ENCODE measurements around the gene ABHD2. TPM values are rescaled to one million over a fixed set of nuclear protein-coding genes. Genes with fewer than 3 reads are reported as not detected.

Gene ABHD2
- total RNA-seq, 1 experiment from 2014 or later: 15.6 TPM

GRCh38 chr15:89075846-89076245 lies 12.4 kb upstream of the ABHD2 start:
- Histone ChIP-seq H3K14ac (ENCODE audit: insufficient read depth, low read length) (no peak overlapping the region), H3K27me3 (ENCODE audit: insufficient read depth, low read length) (no peaks in the 10 kb centered on the region), H4K91ac (ENCODE audit: insufficient read length, low read depth, low read length) (no peak overlapping the region), H3K4ac (ENCODE audit: low read depth, low read length) (no peak overlapping the region), H3K18ac (ENCODE audit: insufficient read length, low read depth, low read length) (no peak overlapping the region), H3K4me1 (ENCODE audit: insufficient read depth, low read length) (no peaks in the 10 kb centered on the region), H3K23ac (ENCODE audit: insufficient read length, low read depth, low read length) (no peak overlapping the region), H2BK5ac (ENCODE audit: insufficient read length, low read length) (no peak overlapping the region), H4K5ac (ENCODE audit: insufficient read length, low read depth, low read length) (no peak overlapping the region), H2BK20ac (ENCODE audit: low read depth, low read length, poor library complexity, severe bottlenecking) (no peak overlapping the region), H4K20me1 (ENCODE audit: control insufficient read depth, insufficient read depth, insufficient read length) (no peaks in the 10 kb centered on the region), H4K8ac (replicated peaks; ENCODE audit: insufficient read length, low read depth, low read length) (no peak overlapping the region), H2AFZ (ENCODE audit: low read length) (no peak overlapping the region), H3T11ph (ENCODE audit: low read length) (no peak overlapping the region), H3K23me2 (ENCODE audit: insufficient read length, low read depth, low read length, poor library complexity, severe bottlenecking) (no peaks in the 10 kb centered on the region), H3K79me1 (ENCODE audit: insufficient read depth, low read depth, low read length, poor library complexity, severe bottlenecking) (no peaks in the 10 kb centered on the region), H2BK15ac (ENCODE audit: low read depth, low read length) (no peak overlapping the region), H2AK5ac (ENCODE audit: insufficient read length, low read length) (no peak overlapping the region), H2BK120ac (ENCODE audit: low read depth, low read length, poor library complexity, severe bottlenecking) (no peak overlapping the region), H3K9me3 (ENCODE audit: control insufficient read depth, low read depth, low read length) (no peaks in the 10 kb centered on the region), H3K27ac (ENCODE audit: insufficient read length, low read depth, low read length) (no peak overlapping the region), H3K4me2 (ENCODE audit: insufficient read depth, insufficient read length, low read length) (no peak overlapping the region), H3K9ac (ENCODE audit: extremely low read depth, insufficient read length, low read length) (no peak overlapping the region), H3K79me2 (ENCODE audit: insufficient read depth, low read length) (no peaks in the 10 kb centered on the region), H3K56ac (ENCODE audit: insufficient read length, low read depth, low read length) (no peak overlapping the region), H2BK12ac (ENCODE audit: insufficient read length, low read depth, low read length) (no peak overlapping the region)
- no peak for DNase-seq
- Mint-ChIP-seq H3K27me3 (ENCODE audit: low read depth) (no peaks in the 10 kb centered on the region; the same call in 1 of the 2 replicates), H3K4me1 (peaks cover 21 to 22% of the 10 kb centered on the region in 2 experiments), H3K36me3 (ENCODE audit: insufficient read depth in 1 of 3, low read depth in 3 of 3) (peaks cover 0 to 3% (median 0%) of the 10 kb centered on the region in 3 experiments; a peak in 2 of 7 replicates), H3K9me3 (no peaks in the 10 kb centered on the region; a peak in 1 of 5 replicates), H3K4me3 (no peak overlapping the region), H3K27ac (no peak overlapping the region)
- no peak for TF ChIP-seq CTCF (conservative IDR thresholded peaks at IDR 0.05)
- WGBS (ENCODE audit: extremely low coverage, insufficient read length, low lambda C conversion rate): no CpG with 5 or more reads among the region's 4 CpGs
